Measurements from ENCODE around the gene PRRT3. TPM values are rescaled to one million over a fixed set of nuclear protein-coding genes. Genes with fewer than 3 reads are reported as not detected.

PRRT3 gene
- total and polyA plus RNA-seq, 2 of the 8 experiments (the other 6 are each of a cell fraction or from before 2014, with no cell fraction given): 9.0 to 9.2 TPM

DNA sequence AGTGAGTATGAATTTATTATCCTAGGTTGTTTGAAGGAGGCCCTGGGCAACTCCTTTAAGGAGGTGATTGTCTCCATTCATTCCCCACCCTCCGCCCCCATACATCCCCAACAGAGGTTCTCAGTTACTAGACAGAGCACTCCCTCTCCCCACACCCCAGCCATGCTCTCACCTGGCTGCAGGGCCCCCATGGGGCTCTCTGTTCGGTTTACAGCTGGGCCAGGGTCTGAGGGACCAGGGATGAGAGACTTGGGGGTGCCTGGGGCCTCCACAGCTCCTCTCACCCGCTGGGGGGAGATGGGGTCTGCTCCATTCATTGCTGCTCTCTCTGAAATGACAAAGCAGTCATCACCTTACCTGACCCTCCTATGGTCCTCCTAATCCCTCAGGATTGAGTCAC lies 3.6 kb downstream of the PRRT3 start:
- ChIA-PET CTCF (ENCODE audit: partially characterized antibody) (interaction anchor here (0.6 to 5.2 kb wide), 8 partner anchors 11 to 338 kb away, joined by 3 to 86 read pairs (median 4); partner anchors contain the start of gene CRELD1), POLR2A (ENCODE audit: partially characterized antibody) (interaction anchor here (0.7 to 2.1 kb wide), 5 partner anchors 10 to 106 kb away, joined by 3 to 7 read pairs (median 5); partner anchors contain the start of genes CRELD1 and IL17RC)
- WGBS, 2 experiments (ENCODE audit: extremely low coverage in 1 of 2, insufficient coverage in 1 of 2, insufficient read length in 1 of 2, insufficient replicate concordance in 2 of 2, low coverage in 1 of 2, low lambda C conversion rate in 2 of 2, missing lambda C conversion rate in 1 of 2): 89% methylated on average over 3 of the region's 3 CpGs; no CpG with 5 or more reads in 1 of the 2 experiments
- Histone ChIP-seq H2AFZ (ENCODE audit: low read length) (no peak overlapping the region), H3K79me1 (ENCODE audit: low read depth, low read length) (no peaks in the 10 kb centered on the region), H3K27me3 (replicated peaks in 1 of 4; ENCODE audit: control insufficient read depth in 3 of 4, extremely low read depth in 1 of 4, insufficient read depth in 3 of 4, low read length in 3 of 4) (0 out of 7 replicates have a peak, but pooled peaks cover 0 to 2% (median 0%) of the 10 kb centered on the region in 4 experiments), H3K27ac (ENCODE audit: low read depth, low read length) (no peak overlapping the region), H2AK5ac (ENCODE audit: low read depth, low read length) (no peak overlapping the region), H3K23ac (ENCODE audit: insufficient read length) (no peak overlapping the region), H4K20me1 (replicated peaks in 1 of 2; ENCODE audit: control insufficient read depth in 1 of 2, insufficient read depth in 2 of 2, low read length in 2 of 2) (peaks cover 0 to 2% of the 10 kb centered on the region in 2 experiments), H3K18ac (ENCODE audit: extremely low read depth, low read length) (no peak overlapping the region), H3K23me2 (ENCODE audit: low read depth, low read length) (peaks cover 22% of the 10 kb centered on the region; the same call in 1 of the 2 replicates), H4K91ac (replicated peaks; ENCODE audit: insufficient read length, low read length) (no peak overlapping the region), H4K5ac (ENCODE audit: insufficient read length, low read depth, low read length) (no peak overlapping the region), H3K4ac (replicated peaks; ENCODE audit: insufficient read length, low read depth, low read length) (no peak overlapping the region), H3K4me1 (replicated peaks in 1 of 4; ENCODE audit: control insufficient read depth in 3 of 4, insufficient read depth in 4 of 4, low read length in 3 of 4) (peaks cover 0 to 8% (median 7%) of the 10 kb centered on the region in 4 experiments; a peak in 5 of 7 replicates), H2BK120ac (replicated peaks; ENCODE audit: low read depth, low read length) (no peak overlapping the region), H4K8ac (ENCODE audit: extremely low read depth, insufficient read depth, low read length) (no peak overlapping the region), H3K79me2 (ENCODE audit: control insufficient read depth in 1 of 2, insufficient read depth in 2 of 2, low read length in 2 of 2) (no peaks in the 10 kb centered on the region; a peak in 1 of 4 replicates), H2BK20ac (ENCODE audit: low read length) (no peak overlapping the region), H2BK5ac (ENCODE audit: low read depth, low read length) (no peak overlapping the region), H2BK15ac (ENCODE audit: low read length) (no peak overlapping the region), H2BK12ac (ENCODE audit: low read depth, low read length) (no peak overlapping the region), H3K9me3 (ENCODE audit: insufficient read depth in 2 of 2, low read depth in 1 of 2, low read length in 1 of 2) (no peaks in the 10 kb centered on the region), H3K9ac (replicated peaks in 1 of 4; ENCODE audit: extremely low read depth in 1 of 4, low read depth in 3 of 4, low read length in 3 of 4) (no peak overlapping the region), H3K56ac (replicated peaks; ENCODE audit: insufficient read length, low read depth, low read length) (no peak overlapping the region), H3K4me2 (ENCODE audit: insufficient read depth in 1 of 2, low read depth in 2 of 2, low read length in 2 of 2) (no peak overlapping the region), H3K4me3 (ENCODE audit: extremely low read depth in 1 of 4, insufficient read depth in 2 of 4, low read depth in 3 of 4, low read length in 4 of 4) (no peak overlapping the region), H3K14ac (ENCODE audit: insufficient read length) (no peak overlapping the region), H3K36me3 (ENCODE audit: control insufficient read depth in 2 of 4, insufficient read depth in 4 of 4, low read length in 3 of 4) (peaks cover 0 to 3% (median under 1%) of the 10 kb centered on the region in 4 experiments; a peak in 4 of 8 replicates)
- no peak for DNase-seq (ENCODE audit: low read depth in 1 of 2, low spot score in 2 of 2)
- no peak for FAIRE-seq
- TF ChIP-seq HDAC2 (IDR thresholded peaks at IDR 0.05; ENCODE audit: borderline replicate concordance in 1 of 2, low read depth in 2 of 2, low read length in 2 of 2): no peak
- no peak for TF ChIP-seq BACH1 (IDR thresholded peaks at IDR 0.05; ENCODE audit: low read length)
- no peak for TF ChIP-seq RFX5 (IDR thresholded peaks at IDR 0.05; ENCODE audit: borderline replicate concordance, low read depth, low read length)
- TF ChIP-seq POLR2AphosphoS5 (IDR thresholded peaks at IDR 0.05; ENCODE audit: low read depth, low read length): no peak
- TF ChIP-seq HDAC6 (IDR thresholded peaks at IDR 0.05; ENCODE audit: low read depth, low read length): no peak
- TF ChIP-seq SIX5 (IDR thresholded peaks at IDR 0.05; ENCODE audit: low read depth, low read length): no peak
- TF ChIP-seq SIN3A (conservative IDR thresholded peaks at IDR 0.05 in 1 of 2, IDR thresholded peaks at IDR 0.05 in 1 of 2; ENCODE audit: low read depth in 1 of 2, low read length in 2 of 2): no peak
- no peak for TF ChIP-seq YY1 (IDR thresholded peaks at IDR 0.05; ENCODE audit: low read depth, low read length)
- no peak for TF ChIP-seq SIRT6 (IDR thresholded peaks at IDR 0.05; ENCODE audit: low read length)
- no peak for TF ChIP-seq EP300 (IDR thresholded peaks at IDR 0.05; ENCODE audit: borderline replicate concordance in 1 of 2, low read depth in 2 of 2, low read length in 2 of 2)
- TF ChIP-seq JUND (IDR thresholded peaks at IDR 0.05; ENCODE audit: low read length): no peak
- no peak for TF ChIP-seq SP1 (IDR thresholded peaks at IDR 0.05; ENCODE audit: low read depth, low read length)
- TF ChIP-seq USF2 (IDR thresholded peaks at IDR 0.05; ENCODE audit: low read length): no peak

All from H1 (cell line).